HepG2 (cell line): ENCODE results near the gene OAT. TPM values are rescaled to one million over a fixed set of nuclear protein-coding genes. Genes with fewer than 3 reads are reported as not detected.

Source experiments
- ATAC-seq: fragments of 200-7000 bp; cut with Tn5 transposase; 3 replicates; pipeline ENCODE4 v1.9.1; 2020; ENCODE audit warnings: mild to moderate bottlenecking, moderate library complexity
- Bru-seq: library from RNA; stranded (reverse); fragments of 400-500 nt; gene quantifications from one replicate; lab custom pipeline; 2021; lab: Mats Ljungman, UMichigan
- BruChase-seq, 2 experiments: library from RNA; stranded (reverse); fragments of 400-500 nt; gene quantifications; one replicate each; lab custom pipeline; 2021; lab: Mats Ljungman, UMichigan
- BruUV-seq: library from RNA; stranded (reverse); fragments of 400-500 nt; replicated peaks from 2 replicates; lab custom pipeline; 2021; lab: Mats Ljungman, UMichigan
- CTCF ChIA-PET: fragments of 300-600 bp; formaldehyde crosslinking; extraction: SDS; loops from one replicate; lab custom pipeline; 2021; ENCODE audit warnings: low total read pairs, inconsistent platforms, low intra/inter-chr PET ratio; lab: Yijun Ruan, JAX
- POLR2A ChIA-PET: fragments of 350-600 bp; sonication (Branson Sonifier 250); formaldehyde crosslinking; loops from one replicate; lab custom pipeline; 2020; ENCODE audit warnings: antibody characterized with exemption, inconsistent platforms; lab: Yijun Ruan, JAX
- DNase-seq: peaks from one replicate; pipeline ENCODE4 v3.0.0-alpha.2; 2015; ENCODE audit warnings: low spot score
- FAIRE-seq: peaks from 3 replicates; lab custom pipeline; 2011; peaks lifted over from hg19 to GRCh38; lab: Jason Lieb, UNC
- H2AFZ ChIP-seq: one replicate; pipeline ENCODE4 v1.6.1; 2011; ENCODE audit warnings: low read length, inconsistent platforms
- H3K27ac ChIP-seq: fragments of 300-600 bp; 3 replicates; pipeline ENCODE4 v1.8.0; 2011; ENCODE audit warnings: mixed run types, mild to moderate bottlenecking, mixed read lengths, low read length, inconsistent platforms; ENCODE audit not compliant: insufficient read depth; ENCODE audit errors: extremely low read length
- H3K27me3 ChIP-seq, 2 experiments: fragments of 200-600 bp in 1 of 2; 2 replicates in 1 of 2; 3 replicates in 1 of 2; pipeline versions ENCODE4 v1.6.0 to v1.8.0; 2011; ENCODE audit warnings: low read length in 2 of 2, mild to moderate bottlenecking in 2 of 2, moderate library complexity in 2 of 2, inconsistent platforms in 1 of 2; ENCODE audit not compliant: insufficient read depth in 2 of 2, control insufficient read depth in 1 of 2
- H3K36me3 ChIP-seq, 2 experiments: fragments of 200-600 bp in 1 of 2; replicated peaks in 1 of 2; 2 replicates in 1 of 2; 3 replicates in 1 of 2; pipeline versions ENCODE4 v1.5.1 to v1.8.0; 2011; ENCODE audit warnings: low read length in 2 of 2, inconsistent platforms in 1 of 2; ENCODE audit not compliant: insufficient read depth in 2 of 2, control insufficient read depth in 1 of 2
- H3K4me1 ChIP-seq: 2 replicates; pipeline ENCODE4 v1.5.1; 2012; ENCODE audit warnings: low read length, inconsistent platforms; ENCODE audit not compliant: insufficient read depth
- H3K4me2 ChIP-seq: 2 replicates; pipeline ENCODE4 v1.6.0; 2011; ENCODE audit warnings: low read depth, low read length, inconsistent platforms
- H3K4me3 ChIP-seq, 3 experiments: fragments of 200-600 bp in 1 of 3; sonication (generic), shearing (Covaris generic) in 1 of 3; replicated peaks in 1 of 3; 2 replicates each; pipeline ENCODE4 v1.5.1; 2011 to 2016; ENCODE audit warnings: low read length in 3 of 3, inconsistent platforms in 2 of 3, low read depth in 2 of 3, mild to moderate bottlenecking in 2 of 3, control low read depth in 1 of 3, mixed read lengths in 1 of 3; ENCODE audit not compliant: insufficient read depth in 1 of 3
- H3K79me2 ChIP-seq: one replicate; pipeline ENCODE4 v1.6.1; 2011; ENCODE audit warnings: low read length, inconsistent platforms; ENCODE audit not compliant: insufficient read depth
- H3K9ac ChIP-seq: 2 replicates; pipeline ENCODE4 v1.6.0; 2011; ENCODE audit warnings: mild to moderate bottlenecking, low read depth, low read length, inconsistent platforms; ENCODE audit not compliant: insufficient read depth
- H3K9me3 ChIP-seq: 2 replicates; pipeline ENCODE4 v1.5.1; 2012; ENCODE audit warnings: mild to moderate bottlenecking, low read length
- H4K20me1 ChIP-seq: 2 replicates; pipeline ENCODE4 v1.6.0; 2011; ENCODE audit warnings: inconsistent platforms, mild to moderate bottlenecking, low read length, moderate library complexity; ENCODE audit not compliant: insufficient read depth
- AKAP8 ChIP-seq: sonication (generic); formaldehyde crosslinking; IDR thresholded peaks from 2 replicates; pipeline ENCODE4 v1.5.1; 2020; ENCODE audit warnings: mild to moderate bottlenecking, missing genetic modification reagents
- ARID5B ChIP-seq: IDR thresholded peaks from 2 replicates; pipeline ENCODE4 v1.4.0; 2020; ENCODE audit warnings: mild to moderate bottlenecking, missing genetic modification reagents
- GZF1 ChIP-seq: sonication (generic); formaldehyde crosslinking; IDR thresholded peaks from 2 replicates; pipeline ENCODE4 v1.5.1; 2020; ENCODE audit warnings: mild to moderate bottlenecking, missing genetic modification reagents
- HMG20A ChIP-seq: IDR thresholded peaks from 2 replicates; pipeline ENCODE4 v1.6.1; 2016; ENCODE audit warnings: borderline replicate concordance
- KAT7 ChIP-seq: IDR thresholded peaks from 2 replicates; pipeline ENCODE4 v1.6.1; 2018; ENCODE audit warnings: borderline replicate concordance, missing compliant biosample characterization
- MXD4 ChIP-seq: IDR thresholded peaks from 2 replicates; pipeline ENCODE4 v1.6.1; 2016; ENCODE audit warnings: mild to moderate bottlenecking, missing biosample characterization, missing genetic modification reagents
- RCOR2 ChIP-seq: IDR thresholded peaks from 2 replicates; pipeline ENCODE4 v1.6.1; 2016; ENCODE audit warnings: missing biosample characterization, missing genetic modification reagents
- TEAD2 ChIP-seq: sonication (generic); formaldehyde crosslinking; IDR thresholded peaks from 2 replicates; pipeline ENCODE4 v1.9.0; 2021; ENCODE audit warnings: missing genetic modification reagents
- ZFP36L1 ChIP-seq: sonication (generic); formaldehyde crosslinking; IDR thresholded peaks from 2 replicates; pipeline ENCODE4 v1.8.0; 2022; ENCODE audit warnings: mild to moderate bottlenecking, missing genetic modification reagents, moderate library complexity
- ZNF30 ChIP-seq: sonication (generic); formaldehyde crosslinking; IDR thresholded peaks from 2 replicates; pipeline ENCODE4 v1.5.0; 2020; ENCODE audit warnings: mild to moderate bottlenecking, missing genetic modification reagents
- ZNF510 ChIP-seq: sonication (generic); formaldehyde crosslinking; IDR thresholded peaks from 2 replicates; pipeline ENCODE4 v1.4.0; 2020; ENCODE audit warnings: low read depth, mild to moderate bottlenecking, missing genetic modification reagents
- ZNF597 ChIP-seq: sonication (generic); formaldehyde crosslinking; IDR thresholded peaks from 2 replicates; pipeline ENCODE4 v1.5.0; 2020; ENCODE audit warnings: missing genetic modification reagents
- ZNF598 ChIP-seq: sonication (generic); formaldehyde crosslinking; IDR thresholded peaks from 2 replicates; pipeline ENCODE4 v1.5.1; 2020; ENCODE audit warnings: mild to moderate bottlenecking, missing genetic modification reagents, borderline replicate concordance
- WGBS: methylation state at CpG from one replicate; pipeline ENCODE4 v1.1.6; 2017; ENCODE audit warnings: low lambda C conversion rate; 5-methylcytosine and 5-hydroxymethylcytosine counted together
- in situ Hi-C: cut with HindIII; loops from 2 replicates; pipeline ENCODE4 v1.10.0; 2017; ENCODE audit warnings: low pct_unique_long_range_greater_than_20kb; ENCODE audit not compliant: extremely low pct_ligation_motif_present
- intact Hi-C: fragments of 100-400 bp; cut with micrococcal nuclease; formaldehyde crosslinking; loops from one replicate; pipeline ENCODE4 v1.10.0; 2022; ENCODE audit not compliant: unreplicated experiment
- long read RNA-seq, 2 experiments: library from RNA in 1 of 2; library from polyadenylated mRNA in 1 of 2; stranded (forward) in 1 of 2; unstranded in 1 of 2; transcript quantifications; one replicate each; pipeline ENCODE4 v2.0.0, GENCODE V29; 2019 to 2022
- polyA minus RNA-seq, 3 experiments: library from RNA; depleted of rRNA, polyadenylated mRNA; stranded (reverse); fragments of >200 nt; gene quantifications; 2 replicates each; pipeline ENCODE4 v1.2.3, GENCODE V29; 2011; ENCODE audit warnings: low replicate concordance in 1 of 3
- polyA plus RNA-seq, 8 experiments: library from polyadenylated mRNA; depleted of rRNA in 3 of 8; stranded (reverse) in 7 of 8; unstranded in 1 of 8; fragments of >200 nt; fragmentation: Illumina TruSeq in 4 of 8; extraction: Trizol in 4 of 8; gene quantifications; 2 replicates each; pipeline versions ENCODE4 v1.2.1 to v1.2.3, GENCODE V29; 2011 to 2016; ENCODE audit warnings: low read depth in 4 of 8, missing spikeins in 1 of 8, mixed read lengths in 1 of 8; ENCODE audit not compliant: insufficient read depth in 1 of 8
- total RNA-seq, 5 experiments: library from RNA; depleted of rRNA; stranded (reverse); fragments of >200 nt; fragmentation: Illumina TruSeq; extraction: Trizol; gene quantifications; 2 replicates each; pipeline ENCODE4 v1.2.3, GENCODE V29; 2016; ENCODE audit warnings: low read depth in 1 of 5

Gene OAT
- total RNA-seq (2016; rRNA removed; fragmentation: Illumina TruSeq; extraction: Trizol): 96.7 and 152 TPM in 2 replicates
- 10.4 and 13.0 TPM in 2 replicates for total RNA-seq (2016; cell fraction: cytosol; rRNA removed; fragmentation: Illumina TruSeq; extraction: Trizol; ENCODE audit: low read depth)
- 94.1 and 153 TPM in 2 replicates for total RNA-seq (2016; cell fraction: insoluble cytoplasmic fraction; rRNA removed; fragmentation: Illumina TruSeq; extraction: Trizol)
- 14.4 and 16.9 TPM in 2 replicates for total RNA-seq (2016; cell fraction: membrane; rRNA removed; fragmentation: Illumina TruSeq; extraction: Trizol)
- total RNA-seq (2016; cell fraction: nucleus; rRNA removed; fragmentation: Illumina TruSeq; extraction: Trizol): 41.8 and 47.5 TPM in 2 replicates
- 72.7 and 87.8 TPM in 2 replicates for polyA plus RNA-seq (2011; rRNA removed)
- 51.4 and 77.1 TPM in 2 replicates for polyA plus RNA-seq (2011; cell fraction: cytosol; rRNA removed)
- polyA plus RNA-seq (2011; cell fraction: nucleus; rRNA removed): 20.7 and 25.9 TPM in 2 replicates
- 48.6 and 50.0 TPM in 2 replicates for polyA plus RNA-seq (2012)
- 4.1 TPM in 2 replicates for polyA plus RNA-seq (2016; cell fraction: cytosol; fragmentation: Illumina TruSeq; extraction: Trizol; ENCODE audit: low read depth)
- 119 and 129 TPM in 2 replicates for polyA plus RNA-seq (2016; cell fraction: insoluble cytoplasmic fraction; fragmentation: Illumina TruSeq; extraction: Trizol; ENCODE audit: low read depth)
- 9.8 and 10.1 TPM in 2 replicates for polyA plus RNA-seq (2016; cell fraction: membrane; fragmentation: Illumina TruSeq; extraction: Trizol; ENCODE audit: low read depth)
- 56.3 and 59.0 TPM in 2 replicates for polyA plus RNA-seq (2016; cell fraction: nucleus; fragmentation: Illumina TruSeq; extraction: Trizol; ENCODE audit: insufficient read depth, low read depth)
- 28.4 and 56.2 TPM in 2 replicates for polyA minus RNA-seq (2011; rRNA and poly(A)+ RNA removed; ENCODE audit: low replicate concordance)
- 46.3 and 52.4 TPM in 2 replicates for polyA minus RNA-seq (2011; cell fraction: cytosol; rRNA and poly(A)+ RNA removed)
- polyA minus RNA-seq (2011; cell fraction: nucleus; rRNA and poly(A)+ RNA removed): 28.8 and 40.4 TPM in 2 replicates
- Bru-seq, nascent RNA: percentile 78 among the genes with signal in this experiment
- percentile 91 among the genes with signal in this experiment for BruChase-seq, experiment 1, labeled RNA remaining after a 6-hour chase
- BruChase-seq, experiment 2, labeled RNA remaining after a 2-hour chase: percentile 82 among the genes with signal in this experiment
- long read RNA-seq, experiment 1, transcript OAT-201 (10 exons, 2,048 nt): major isoform, 175 of 218 reads
- long read RNA-seq, experiment 1, partial matches to known transcripts: 23 of 218 reads
- long read RNA-seq, experiment 1, other reads (novel, unspliced or antisense): 17 of 218 reads
- long read RNA-seq, experiment 2, transcript OAT-201 (10 exons, 2,048 nt): major isoform, 24 of 57 reads
- long read RNA-seq, experiment 2, partial matches to known transcripts: 12 of 57 reads
- long read RNA-seq, experiment 2, other reads (novel, unspliced or antisense): 21 of 57 reads

GRCh38 chr10:124418726-124419501 lies at the start of gene OAT:
Gene OAT, minus strand, starts transcription at chr10:124418923. Its CDS starts 6,752 bp downstream, at chr10:124412171.
- in situ Hi-C loops (loop anchor here (5.0 kb wide), 1 partner anchor 43 kb away; the partner anchor contains the start of gene LHPP), intact Hi-C loops (loop anchor here (2.0 kb wide), 1 partner anchor 52 kb away; no protein-coding TSS in a partner anchor)
- Histone ChIP-seq H3K9ac (peak within 1 kb of the TSS; percentile 79), H3K79me2 (peaks cover 32% of the 10 kb centered on the region), H3K4me3 (peak within 1 kb of the TSS; percentile 79 to 81 (median 79)), H3K27me3 (peaks cover 0 to 25% of the 10 kb centered on the region in 2 experiments; a peak in 3 of 5 replicates), H3K4me1 (peaks cover 49% of the 10 kb centered on the region), H3K9me3 (no peaks in the 10 kb centered on the region), H4K20me1 (peaks cover 21% of the 10 kb centered on the region), H3K36me3 (no peaks in the 10 kb centered on the region), H3K27ac (peak within 1 kb of the TSS; percentile 48), H3K4me2 (peak within 1 kb of the TSS; percentile 96), H2AFZ (no peak within 1 kb of the TSS)
- DNase-seq (peak; percentile 93), ATAC-seq (peak; percentile 94), FAIRE-seq (peak; percentile 12)
- POLR2A ChIA-PET: interaction anchor here (0.6 to 4.3 kb wide), 28 partner anchors 11 to 383 kb away, joined by 3 to 27 read pairs (median 4); partner anchors contain the start of gene LHPP
- BruUV-seq: no TSS peak
- WGBS: 0% methylated on average over 6 of the region's 70 CpGs
- CTCF ChIA-PET: no interaction called here
- no peak for TF ChIP-seq GZF1 (CRISPR knock-in tag)
- TF ChIP-seq ZNF598 (CRISPR knock-in tag): no peak; the same call in 1 of the 2 replicates
- TF ChIP-seq TEAD2 (CRISPR knock-in tag): no peak
- no peak for TF ChIP-seq ZNF597 (CRISPR knock-in tag)
- TF ChIP-seq HMG20A (CRISPR knock-in tag): no peak
- no peak for TF ChIP-seq ZNF510
- no peak; the same call in 1 of the 2 replicates for TF ChIP-seq ZFP36L1 (CRISPR knock-in tag)
- no peak; the same call in 1 of the 2 replicates for TF ChIP-seq KAT7 (CRISPR knock-in tag)
- peak; percentile 58; the same call in 1 of the 2 replicates for TF ChIP-seq RCOR2 (CRISPR knock-in tag)
- TF ChIP-seq MXD4 (CRISPR knock-in tag): peak; percentile 77
- TF ChIP-seq ZNF30 (CRISPR knock-in tag): no peak
- TF ChIP-seq AKAP8 (CRISPR knock-in tag): no peak
- TF ChIP-seq ARID5B (CRISPR knock-in tag): peak; percentile 66; the same call in 1 of the 2 replicates
